CD4-positive, CD25-positive, alpha-beta regulatory T cell (primary cell): ENCODE data around the gene UGT1A6. TPM values are rescaled to one million over a fixed set of nuclear protein-coding genes. Genes with fewer than 3 reads are reported as not detected.
"Not testable (repeated sequence)": the region's sequence is repeated elsewhere in the genome, so short reads cannot be mapped to it uniquely, and the experiment has no call there.

ENCODE experiments used
- ATAC-seq, 2 donors: fragments of 150-1000 bp; cut with Tn5 transposase; one replicate each; pipeline ENCODE4 v1.10.0; 2021; ENCODE audit warnings: low read depth in 2 of 2, moderate number of reproducible peaks in 2 of 2, moderate library complexity in 1 of 2
- DNase-seq, 3 donors: peaks; one replicate each; pipeline versions ENCODE4 v3.0.0 to v3.0.0-alpha.2; 2012 to 2022; ENCODE audit warnings: mixed read lengths in 1 of 3
- H3K27ac ChIP-seq: one replicate; pipeline ENCODE4 v1.7.0; 2013; ENCODE audit warnings: mild to moderate bottlenecking, low read length; ENCODE audit not compliant: insufficient read depth, poor library complexity, severe bottlenecking
- H3K27me3 ChIP-seq: one replicate; pipeline ENCODE4 v1.7.0; 2013; ENCODE audit warnings: low read length; ENCODE audit not compliant: control insufficient read depth, insufficient read depth
- H3K36me3 ChIP-seq: one replicate; pipeline ENCODE4 v1.7.0; 2013; ENCODE audit warnings: mild to moderate bottlenecking, low read length, moderate library complexity; ENCODE audit not compliant: control insufficient read depth, insufficient read depth
- H3K4me1 ChIP-seq: 2 replicates; pipeline ENCODE4 v1.7.0; 2013; ENCODE audit warnings: mild to moderate bottlenecking, low read length; ENCODE audit not compliant: insufficient read depth, control insufficient read depth, poor library complexity, severe bottlenecking
- H3K4me3 ChIP-seq: one replicate; pipeline ENCODE4 v1.7.0; 2013; ENCODE audit warnings: low read depth, mild to moderate bottlenecking, low read length, moderate library complexity
- H3K9me3 ChIP-seq, 2 experiments: 1 replicate in 1 of 2; 2 replicates in 1 of 2; pipeline ENCODE4 v1.7.0; 2013; ENCODE audit warnings: low read length in 2 of 2, mild to moderate bottlenecking in 1 of 2, moderate library complexity in 1 of 2; ENCODE audit not compliant: control insufficient read depth in 2 of 2
- H3K27ac Mint-ChIP-seq, 3 donors: one replicate each; pipeline ENCODE4 v1.8.0; 2020 to 2022; ENCODE audit warnings: mild to moderate bottlenecking in 3 of 3, mixed read lengths in 3 of 3, moderate library complexity in 2 of 3
- H3K27me3 Mint-ChIP-seq: one replicate; pipeline ENCODE4 v1.8.0; 2022; ENCODE audit warnings: mild to moderate bottlenecking, mixed read lengths
- H3K36me3 Mint-ChIP-seq: one replicate; pipeline ENCODE4 v1.8.0; 2020; ENCODE audit warnings: mixed read lengths
- H3K4me1 Mint-ChIP-seq, 4 donors: one replicate each; pipeline ENCODE4 v1.8.0; 2020 to 2022; ENCODE audit warnings: mixed read lengths in 4 of 4, mild to moderate bottlenecking in 1 of 4
- H3K4me3 Mint-ChIP-seq, 4 donors: one replicate each; pipeline ENCODE4 v1.8.0; 2020 to 2022; ENCODE audit warnings: mild to moderate bottlenecking in 4 of 4, mixed read lengths in 4 of 4, moderate library complexity in 3 of 4
- H3K9me3 Mint-ChIP-seq, 7 donors: one replicate each; pipeline ENCODE4 v1.8.0; 2020 to 2022; ENCODE audit warnings: mixed read lengths in 7 of 7, mild to moderate bottlenecking in 3 of 7, moderate library complexity in 2 of 7
- polyA plus RNA-seq, 4 donors: library from polyadenylated mRNA; unstranded; fragments of 300-500 nt; fragmentation: Illumina TruSeq; gene quantifications; one replicate each; pipeline ENCODE4 v1.2.3, GENCODE V29; 2021
- total RNA-seq: library from RNA; stranded (reverse); gene quantifications from one replicate; pipeline ENCODE4 v1.2.3, GENCODE V29; 2022

Gene UGT1A6
- total and polyA plus RNA-seq, 5 donors from 2014 or later = not detected

DNA sequence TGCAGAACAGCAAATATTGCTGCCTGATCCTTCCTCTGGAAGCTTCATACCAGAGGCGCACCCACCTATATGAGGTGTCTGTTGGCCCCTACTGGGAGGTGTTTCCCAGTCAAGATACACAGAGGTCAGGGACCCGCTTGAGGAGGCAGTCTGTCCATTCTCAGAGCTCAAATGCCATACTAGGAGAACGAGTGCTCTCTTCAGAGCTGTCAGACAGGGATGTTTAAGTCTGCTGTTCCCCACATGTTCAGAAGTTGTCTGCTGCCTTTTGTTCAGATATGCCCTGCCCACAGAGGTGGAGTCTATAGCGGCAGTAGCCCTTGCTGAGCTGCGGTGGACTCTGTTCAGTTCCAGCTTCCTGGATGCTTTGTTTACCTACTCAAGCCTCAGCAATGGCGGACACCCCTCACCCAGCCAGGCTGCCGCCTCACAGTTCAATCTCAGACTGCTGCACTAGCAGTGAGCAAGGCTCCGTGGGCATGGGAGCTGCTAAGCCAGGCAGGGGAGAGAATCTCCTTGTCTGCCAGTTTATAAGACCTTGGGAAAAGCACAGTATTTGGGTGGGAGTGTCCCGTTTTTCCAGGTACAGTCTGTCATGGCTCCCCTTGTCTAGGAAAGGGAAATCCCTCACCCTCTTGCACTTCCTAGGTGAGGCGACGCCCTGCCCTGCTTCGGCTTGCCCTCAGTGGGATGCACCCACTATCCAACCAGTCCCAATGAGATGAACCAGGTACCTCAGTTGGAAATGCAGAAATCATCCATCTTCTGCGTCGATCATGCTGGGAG, 44.4 kb downstream of the UGT1A6 start:
- not testable (repeated sequence) for H3K4me1 ChIP-seq, H3K9me3 Mint-ChIP-seq, H3K27me3 ChIP-seq, ATAC-seq, DNase-seq, H3K4me1 Mint-ChIP-seq, H3K27ac Mint-ChIP-seq, H3K4me3 ChIP-seq, H3K27ac ChIP-seq, H3K4me3 Mint-ChIP-seq, H3K36me3 ChIP-seq, H3K9me3 ChIP-seq, H3K36me3 Mint-ChIP-seq
- H3K27me3 Mint-ChIP-seq = peaks cover 11% of the 10 kb centered on the region

DNA sequence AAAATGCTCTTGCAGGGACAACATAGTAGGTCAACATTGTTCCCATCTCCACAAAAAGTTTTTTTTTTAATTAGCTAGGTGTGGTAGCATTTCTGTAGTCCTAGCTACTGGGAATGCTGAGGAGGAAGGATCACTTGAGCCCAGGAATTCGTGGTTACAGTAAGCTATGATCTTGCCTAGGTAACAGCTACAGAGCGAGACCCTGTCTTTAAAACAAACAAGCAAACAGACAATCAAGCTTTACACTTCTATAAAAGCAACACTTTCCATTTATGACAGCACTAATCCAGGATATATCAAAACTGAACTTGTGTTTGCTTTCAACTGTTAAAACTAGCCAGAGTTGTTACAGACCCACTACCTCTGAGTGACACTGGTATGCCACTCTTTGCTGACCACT, 48.2 kb downstream of the UGT1A6 start:
- Histone ChIP-seq H3K4me3 (no peak overlapping the region), H3K9me3 (no peaks in the 10 kb centered on the region), H3K36me3 (no peaks in the 10 kb centered on the region), H3K27ac (no peak overlapping the region), H3K27me3 (peaks cover 2% of the 10 kb centered on the region), H3K4me1 (no peaks in the 10 kb centered on the region)
- peaks cover 16% of the 10 kb centered on the region for H3K27me3 Mint-ChIP-seq
- H3K36me3 Mint-ChIP-seq = no peaks in the 10 kb centered on the region
- ATAC-seq = no peak
- DNase-seq = no peak
- H3K4me3 Mint-ChIP-seq = no peak overlapping the region
- H3K9me3 Mint-ChIP-seq = no peaks in the 10 kb centered on the region
- H3K27ac Mint-ChIP-seq = no peak overlapping the region
- H3K4me1 Mint-ChIP-seq = no peaks in the 10 kb centered on the region

DNA sequence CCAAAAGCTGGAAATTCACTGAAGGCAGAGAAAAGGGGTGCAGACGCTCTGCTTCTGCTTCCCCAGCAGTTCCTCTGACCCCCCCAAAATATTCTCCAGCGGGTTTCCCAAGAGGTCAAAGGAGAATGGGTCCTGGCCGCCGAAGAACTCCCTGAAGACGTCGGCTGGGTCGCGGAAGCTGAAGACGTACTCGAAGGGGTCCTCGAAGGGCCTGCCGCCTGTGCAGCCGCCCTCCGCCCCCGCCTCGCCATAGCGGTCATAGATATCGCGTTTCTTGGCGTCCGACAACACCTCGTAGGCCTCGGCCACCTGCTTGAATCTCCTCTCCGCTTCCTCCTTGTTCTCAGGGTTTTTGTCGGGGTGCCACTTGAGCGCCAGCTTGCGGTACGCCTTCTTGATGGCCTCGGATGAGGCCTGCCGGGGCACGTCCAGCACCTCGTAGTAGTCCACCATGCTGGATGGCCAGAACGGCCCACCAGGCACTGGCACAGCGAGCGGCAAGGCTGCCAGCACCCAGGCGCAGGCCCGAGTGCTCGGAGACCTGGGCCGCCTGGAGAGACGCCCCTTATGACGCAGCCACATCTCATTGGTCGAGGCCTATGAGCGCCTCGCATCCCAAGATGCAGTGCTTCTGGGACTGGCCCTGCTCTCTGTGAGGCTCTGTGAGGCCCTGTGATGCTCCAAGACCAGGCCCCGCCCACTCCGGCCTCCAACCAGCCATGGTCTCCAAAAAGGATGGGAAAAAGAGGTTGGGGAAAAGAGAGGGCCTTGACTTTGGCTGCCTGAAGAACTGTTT, 51.0 kb downstream of the UGT1A6 start:
- Histone ChIP-seq H3K36me3 (no peaks in the 10 kb centered on the region), H3K27me3 (peaks cover 7% of the 10 kb centered on the region), H3K9me3 (no peaks in the 10 kb centered on the region), H3K27ac (no peak overlapping the region), H3K4me3 (no peak overlapping the region), H3K4me1 (no peaks in the 10 kb centered on the region)
- no peak overlapping the region for H3K4me3 Mint-ChIP-seq
- H3K27ac Mint-ChIP-seq = no peak overlapping the region
- no peaks in the 10 kb centered on the region for H3K4me1 Mint-ChIP-seq
- ATAC-seq (no peak), DNase-seq (no peak)
- H3K27me3 Mint-ChIP-seq = peaks cover 11% of the 10 kb centered on the region
- peaks cover 0 to 2% (median 0%) of the 10 kb centered on the region in 7 donors for H3K9me3 Mint-ChIP-seq
- no peaks in the 10 kb centered on the region for H3K36me3 Mint-ChIP-seq

DNA sequence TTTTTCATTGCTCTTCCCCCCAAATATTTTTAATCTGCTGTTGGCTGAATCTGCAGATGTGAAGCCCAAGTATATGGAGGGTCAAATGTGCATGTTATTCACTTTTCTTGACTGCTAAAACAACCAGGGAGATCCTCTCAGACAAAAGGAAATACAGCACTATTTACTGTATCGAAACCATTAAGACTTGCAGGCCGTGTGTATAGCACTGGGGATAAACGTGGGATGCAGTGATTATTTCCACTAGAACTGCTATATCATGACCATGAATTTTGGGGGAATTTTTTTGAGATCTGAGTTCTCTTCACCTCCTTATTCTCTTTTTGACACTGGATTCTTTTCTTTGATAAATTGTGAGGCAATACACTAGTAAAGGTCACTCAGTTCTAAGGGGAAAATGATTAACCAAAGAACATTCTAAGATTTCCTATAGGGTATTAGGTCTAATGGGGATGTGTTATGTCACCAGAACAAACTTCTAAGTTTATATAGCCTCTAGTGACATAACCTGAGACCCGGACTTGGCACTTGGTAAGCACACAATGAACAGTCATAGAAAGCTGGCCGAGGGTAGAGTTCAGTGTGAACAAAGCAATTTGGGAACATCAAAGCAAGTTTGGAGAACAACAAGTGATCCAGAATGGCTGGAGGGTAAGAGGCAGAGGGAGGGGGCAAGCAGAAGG, 52.5 kb downstream of the UGT1A6 start:
- Mint-ChIP-seq H3K9me3 (peaks cover 0 to 5% (median 2%) of the 10 kb centered on the region in 7 donors), H3K4me3 (no peak overlapping the region)

DNA sequence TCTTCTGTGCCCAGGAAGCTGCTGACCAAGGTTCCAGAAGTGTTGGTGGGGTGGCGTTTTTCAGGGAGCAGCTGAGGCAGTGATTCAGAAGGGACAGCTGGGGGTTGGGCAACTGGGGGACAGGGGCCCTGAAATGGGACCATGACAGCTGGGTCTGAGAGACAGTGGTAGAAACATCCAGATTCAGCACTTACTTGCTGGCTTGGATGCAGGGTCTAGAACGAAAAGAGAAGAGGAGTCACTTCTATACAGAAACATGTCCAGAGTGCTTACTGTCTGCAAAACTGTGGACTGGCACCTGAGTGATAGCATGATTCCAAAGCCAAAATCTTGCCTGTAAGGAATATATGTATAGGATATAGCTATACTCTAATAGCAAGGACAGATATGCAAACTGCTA, 53.1 kb downstream of the UGT1A6 start:
- not testable (repeated sequence) for H3K9me3 ChIP-seq, H3K27ac Mint-ChIP-seq, DNase-seq, H3K4me3 ChIP-seq, H3K27me3 ChIP-seq, H3K9me3 Mint-ChIP-seq, H3K27ac ChIP-seq, H3K4me1 ChIP-seq, H3K4me1 Mint-ChIP-seq, H3K36me3 Mint-ChIP-seq, ATAC-seq, H3K4me3 Mint-ChIP-seq, H3K36me3 ChIP-seq
- peaks cover 11% of the 10 kb centered on the region for H3K27me3 Mint-ChIP-seq

More for the DNA sequence above, 52.5 kb downstream of the UGT1A6 start:
- no peaks in the 10 kb centered on the region for H3K4me1 Mint-ChIP-seq
- no peaks in the 10 kb centered on the region for H3K4me1 ChIP-seq
- no peak overlapping the region for H3K27ac Mint-ChIP-seq
- H3K27me3 Mint-ChIP-seq = peaks cover 11% of the 10 kb centered on the region
- DNase-seq (no peak), ATAC-seq (no peak)
- no peaks in the 10 kb centered on the region for H3K36me3 ChIP-seq
- no peak overlapping the region for H3K27ac ChIP-seq
- H3K4me3 ChIP-seq = no peak overlapping the region
- peaks cover 7% of the 10 kb centered on the region for H3K27me3 ChIP-seq
- H3K36me3 Mint-ChIP-seq = no peaks in the 10 kb centered on the region
- no peaks in the 10 kb centered on the region for H3K9me3 ChIP-seq

DNA sequence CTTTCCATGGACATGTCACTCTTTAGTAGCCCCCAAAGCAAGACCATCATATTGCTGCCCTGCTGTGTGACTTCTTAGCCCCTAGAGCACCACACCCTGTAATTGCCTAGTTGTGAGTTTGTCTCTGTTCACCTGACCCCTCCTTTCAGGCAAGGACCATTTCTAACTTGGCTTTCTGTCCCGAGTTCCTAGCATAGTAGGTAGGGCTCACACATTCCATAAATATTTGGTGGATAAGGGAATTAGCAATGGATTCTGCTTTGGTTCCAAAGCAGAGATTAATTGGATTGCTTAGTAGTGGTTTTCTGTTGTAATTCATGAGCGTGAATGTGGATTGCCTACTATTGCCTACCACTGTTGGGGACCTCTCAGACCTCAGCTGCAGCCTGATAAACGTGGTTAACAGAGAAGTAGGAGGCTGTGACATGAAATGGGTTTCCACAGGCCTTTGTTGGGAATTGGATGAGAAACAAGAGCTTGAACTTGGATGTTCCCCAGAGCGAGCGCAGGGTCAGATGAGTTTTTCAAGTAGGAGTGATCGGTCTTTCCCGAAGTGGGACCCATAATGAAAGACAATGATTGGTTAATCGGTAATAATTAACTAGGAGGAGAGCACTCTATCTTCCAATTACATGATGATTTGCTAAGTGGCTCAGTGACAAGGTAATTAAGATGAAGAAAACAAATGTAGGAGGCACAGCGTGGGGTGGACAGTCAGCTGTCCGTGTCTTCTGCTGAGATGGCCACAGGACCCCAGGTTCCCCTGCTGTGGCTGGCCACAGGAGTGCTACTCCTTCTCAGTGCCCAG, 54.0 kb downstream of the UGT1A6 start:
- H3K4me1 Mint-ChIP-seq = no peaks in the 10 kb centered on the region

DNA sequence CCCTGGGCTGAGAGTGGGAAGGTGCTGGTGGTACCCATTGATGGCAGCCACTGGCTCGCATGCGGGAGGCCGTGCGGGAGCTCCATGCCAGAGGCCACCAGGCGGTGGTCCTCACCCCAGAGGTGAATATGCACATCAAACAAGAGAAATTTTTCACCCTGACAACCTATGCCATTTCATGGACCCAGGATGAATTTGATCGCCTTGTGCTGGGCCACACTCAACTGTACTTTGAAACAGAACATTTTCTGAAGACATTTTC, 54.5 kb downstream of the UGT1A6 start:
- no peaks in the 10 kb centered on the region for H3K36me3 ChIP-seq
- Mint-ChIP-seq H3K9me3 (peaks cover 0 to 19% (median 3%) of the 10 kb centered on the region in 7 donors), H3K27me3 (peaks cover 11% of the 10 kb centered on the region), H3K36me3 (no peaks in the 10 kb centered on the region), H3K4me3 (no peak overlapping the region), H3K4me1 (no peaks in the 10 kb centered on the region), H3K27ac (no peak overlapping the region)
- no peak overlapping the region for H3K27ac ChIP-seq
- H3K27me3 ChIP-seq = peaks cover 7% of the 10 kb centered on the region
- ATAC-seq (no peak), DNase-seq (no peak)
- no peak overlapping the region for H3K4me3 ChIP-seq
- H3K9me3 ChIP-seq = peaks cover 4% of the 10 kb centered on the region in 2 experiments
- H3K4me1 ChIP-seq = no peaks in the 10 kb centered on the region

More for the DNA sequence above, 54.0 kb downstream of the UGT1A6 start:
- H3K9me3 Mint-ChIP-seq = peaks cover 0 to 17% (median 3%) of the 10 kb centered on the region in 7 donors
- H3K9me3 ChIP-seq = peaks cover 4% of the 10 kb centered on the region in 2 experiments
- H3K27me3 Mint-ChIP-seq = peaks cover 11% of the 10 kb centered on the region
- H3K4me3 Mint-ChIP-seq = no peak overlapping the region
- peaks cover 7% of the 10 kb centered on the region for H3K27me3 ChIP-seq
- H3K27ac ChIP-seq = no peak overlapping the region
- H3K27ac Mint-ChIP-seq = no peak overlapping the region
- DNase-seq (no peak), ATAC-seq (no peak)
- H3K4me1 ChIP-seq = no peaks in the 10 kb centered on the region
- H3K36me3 Mint-ChIP-seq = no peaks in the 10 kb centered on the region
- no peak overlapping the region for H3K4me3 ChIP-seq
- H3K36me3 ChIP-seq = no peaks in the 10 kb centered on the region
